Measurements from ENCODE around the gene PLXDC2. TPM values are rescaled to one million over a fixed set of nuclear protein-coding genes. Genes with fewer than 3 reads are reported as not detected.

PLXDC2 gene
- total RNA-seq, 5 donors from 2014 or later (not counting 1 experiment from before 2014, with no cell fraction given): 0.49 to 1.1 (median 0.56) TPM

GRCh38 chr10:19876570-19876969 lies 60.3 kb downstream of the PLXDC2 start:
- no peak overlapping the region for H3K27ac ChIP-seq (ENCODE audit: low read length)
- Mint-ChIP-seq H3K27me3 (no peaks in the 10 kb centered on the region), H3K27ac (no peak overlapping the region), H3K4me3 (no peak overlapping the region), H3K36me3 (no peaks in the 10 kb centered on the region), H3K9me3 (peaks cover 4 to 18% (median 6%) of the 10 kb centered on the region in 3 donors), H3K4me1 (no peaks in the 10 kb centered on the region)
- H3K4me1 ChIP-seq (ENCODE audit: control insufficient read depth in 1 of 2, extremely low read depth in 1 of 2, insufficient read depth in 2 of 2, low read length in 2 of 2): no peaks in the 10 kb centered on the region
- POLR2A ChIA-PET: interaction anchor here (0.6 to 0.7 kb wide), 2 partner anchors 14 to 322 kb away, joined by 3 to 4 read pairs; no protein-coding TSS in a partner anchor
- no peak for ATAC-seq (replicated peaks in 1 of 4)
- WGBS (ENCODE audit: insufficient coverage): no CpG with 5 or more reads among the region's 2 CpGs
- H3K36me3 ChIP-seq (ENCODE audit: control insufficient read depth in 2 of 2, extremely low read depth in 1 of 2, insufficient read depth in 1 of 2, low read length in 1 of 2): no peaks in the 10 kb centered on the region
- CTCF ChIA-PET: interaction anchor here (0.6 kb wide), 2 partner anchors 553 to 634 kb away, joined by 3 to 11 read pairs; no protein-coding TSS in a partner anchor
- DNase-seq: no peak
- H3K27me3 ChIP-seq (replicated peaks in 1 of 2; ENCODE audit: control insufficient read depth in 2 of 2, extremely low read depth in 1 of 2, insufficient read depth in 2 of 2, low read length in 1 of 2): no peaks in the 10 kb centered on the region
- no peak overlapping the region for H3K4me3 ChIP-seq (ENCODE audit: control insufficient read depth in 1 of 2, extremely low read depth in 1 of 2, low read length in 1 of 2)
- H3K9me3 ChIP-seq: no peaks in the 10 kb centered on the region

- H3K4me3 ChIP-seq (ENCODE audit: control insufficient read depth in 1 of 2, extremely low read depth in 1 of 2, low read length in 1 of 2): no peak overlapping the region
- H3K36me3 ChIP-seq (ENCODE audit: control insufficient read depth in 2 of 2, extremely low read depth in 1 of 2, insufficient read depth in 1 of 2, low read length in 1 of 2): no peaks in the 10 kb centered on the region
- no peaks in the 10 kb centered on the region for H3K9me3 ChIP-seq
- Mint-ChIP-seq H3K4me1 (no peaks in the 10 kb centered on the region), H3K9me3 (peaks cover 9 to 17% (median 9%) of the 10 kb centered on the region in 3 donors), H3K36me3 (no peaks in the 10 kb centered on the region), H3K27me3 (no peaks in the 10 kb centered on the region), H3K27ac (no peak overlapping the region), H3K4me3 (no peak overlapping the region)
- DNase-seq (no peak), ATAC-seq (replicated peaks in 1 of 4) (no peak)
- CTCF ChIA-PET: no interaction called here
- H3K27me3 ChIP-seq (replicated peaks in 1 of 2; ENCODE audit: control insufficient read depth in 2 of 2, extremely low read depth in 1 of 2, insufficient read depth in 2 of 2, low read length in 1 of 2): no peaks in the 10 kb centered on the region
- POLR2A ChIA-PET: interaction anchor here in 1 of 2 donors (0.7 kb wide), 1 partner anchor 12 kb away, joined by 3 read pairs; no protein-coding TSS in a partner anchor
- no peaks in the 10 kb centered on the region for H3K4me1 ChIP-seq (ENCODE audit: control insufficient read depth in 1 of 2, extremely low read depth in 1 of 2, insufficient read depth in 2 of 2, low read length in 2 of 2)
- WGBS (ENCODE audit: insufficient coverage): 89% methylated on average over 3 of the region's 8 CpGs
- no peak overlapping the region for H3K27ac ChIP-seq (ENCODE audit: low read length)
These were observed 61.4 kb downstream of the PLXDC2 start for GRCh38 chr10:19877466-19878255.

- CTCF ChIA-PET: interaction anchor here in 1 of 2 donors (0.6 kb wide), 1 partner anchor 271 kb away, joined by 3 read pairs; no protein-coding TSS in a partner anchor
- Histone ChIP-seq H3K9me3 (no peaks in the 10 kb centered on the region), H3K36me3 (ENCODE audit: control insufficient read depth in 2 of 2, extremely low read depth in 1 of 2, insufficient read depth in 1 of 2, low read length in 1 of 2) (no peaks in the 10 kb centered on the region), H3K27ac (ENCODE audit: low read length) (no peak overlapping the region), H3K4me3 (ENCODE audit: control insufficient read depth in 1 of 2, extremely low read depth in 1 of 2, low read length in 1 of 2) (no peak overlapping the region), H3K27me3 (replicated peaks in 1 of 2; ENCODE audit: control insufficient read depth in 2 of 2, extremely low read depth in 1 of 2, insufficient read depth in 2 of 2, low read length in 1 of 2) (no peaks in the 10 kb centered on the region), H3K4me1 (ENCODE audit: control insufficient read depth in 1 of 2, extremely low read depth in 1 of 2, insufficient read depth in 2 of 2, low read length in 2 of 2) (no peaks in the 10 kb centered on the region)
- ATAC-seq (replicated peaks in 1 of 4): no peak
- POLR2A ChIA-PET: no interaction called here
- H3K4me3 Mint-ChIP-seq: no peak overlapping the region
- no peak overlapping the region for H3K27ac Mint-ChIP-seq
- H3K27me3 Mint-ChIP-seq: no peaks in the 10 kb centered on the region
- WGBS (ENCODE audit: insufficient coverage): no CpG with 5 or more reads among the region's 5 CpGs
- peaks cover 9 to 12% (median 9%) of the 10 kb centered on the region in 3 donors for H3K9me3 Mint-ChIP-seq
- H3K36me3 Mint-ChIP-seq: no peaks in the 10 kb centered on the region
- H3K4me1 Mint-ChIP-seq: no peaks in the 10 kb centered on the region
- DNase-seq: no peak
These were observed 66.4 kb downstream of the PLXDC2 start for GRCh38 chr10:19882621-19883020.

GRCh38 chr10:19888061-19888660 lies 71.9 kb downstream of the PLXDC2 start:
- WGBS (ENCODE audit: insufficient coverage): 79% methylated on average over 2 of the region's 3 CpGs
- H3K27me3 ChIP-seq (replicated peaks in 1 of 2; ENCODE audit: control insufficient read depth in 2 of 2, extremely low read depth in 1 of 2, insufficient read depth in 2 of 2, low read length in 1 of 2): no peaks in the 10 kb centered on the region
- H3K9me3 Mint-ChIP-seq: peaks cover 0 to 8% (median 5%) of the 10 kb centered on the region in 3 donors
- H3K4me1 Mint-ChIP-seq: no peaks in the 10 kb centered on the region
- ChIA-PET POLR2A (no interaction called here), CTCF (no interaction called here)
- H3K36me3 ChIP-seq (ENCODE audit: control insufficient read depth in 2 of 2, extremely low read depth in 1 of 2, insufficient read depth in 1 of 2, low read length in 1 of 2): no peaks in the 10 kb centered on the region
- DNase-seq (no peak), ATAC-seq (replicated peaks in 1 of 4) (no peak)
- H3K27ac ChIP-seq (ENCODE audit: low read length): no peak overlapping the region
- H3K27me3 Mint-ChIP-seq: no peaks in the 10 kb centered on the region
- H3K9me3 ChIP-seq: no peaks in the 10 kb centered on the region
- H3K4me1 ChIP-seq (ENCODE audit: control insufficient read depth in 1 of 2, extremely low read depth in 1 of 2, insufficient read depth in 2 of 2, low read length in 2 of 2): no peaks in the 10 kb centered on the region
- no peak overlapping the region for H3K4me3 Mint-ChIP-seq
- H3K36me3 Mint-ChIP-seq: no peaks in the 10 kb centered on the region
- H3K4me3 ChIP-seq (ENCODE audit: control insufficient read depth in 1 of 2, extremely low read depth in 1 of 2, low read length in 1 of 2): no peak overlapping the region
- H3K27ac Mint-ChIP-seq: no peak overlapping the region

GRCh38 chr10:19889256-19889655 lies 73.0 kb downstream of the PLXDC2 start:
- ATAC-seq (replicated peaks in 1 of 4) (no peak), DNase-seq (no peak)
- Histone ChIP-seq H3K36me3 (ENCODE audit: control insufficient read depth in 2 of 2, extremely low read depth in 1 of 2, insufficient read depth in 1 of 2, low read length in 1 of 2) (no peaks in the 10 kb centered on the region), H3K27ac (ENCODE audit: low read length) (no peak overlapping the region), H3K4me3 (ENCODE audit: control insufficient read depth in 1 of 2, extremely low read depth in 1 of 2, low read length in 1 of 2) (no peak overlapping the region), H3K27me3 (replicated peaks in 1 of 2; ENCODE audit: control insufficient read depth in 2 of 2, extremely low read depth in 1 of 2, insufficient read depth in 2 of 2, low read length in 1 of 2) (no peaks in the 10 kb centered on the region), H3K9me3 (no peaks in the 10 kb centered on the region), H3K4me1 (ENCODE audit: control insufficient read depth in 1 of 2, extremely low read depth in 1 of 2, insufficient read depth in 2 of 2, low read length in 2 of 2) (no peaks in the 10 kb centered on the region)
- H3K4me1 Mint-ChIP-seq: no peaks in the 10 kb centered on the region
- H3K36me3 Mint-ChIP-seq: no peaks in the 10 kb centered on the region
- ChIA-PET CTCF (no interaction called here), POLR2A (no interaction called here)
- no peaks in the 10 kb centered on the region for H3K27me3 Mint-ChIP-seq
- peaks cover 0 to 8% (median 5%) of the 10 kb centered on the region in 3 donors for H3K9me3 Mint-ChIP-seq
- H3K4me3 Mint-ChIP-seq: no peak overlapping the region
- 40% methylated on average over 1 of the region's 2 CpGs for WGBS (ENCODE audit: insufficient coverage)
- no peak overlapping the region for H3K27ac Mint-ChIP-seq

- ChIA-PET CTCF (no interaction called here), POLR2A (no interaction called here)
- no peaks in the 10 kb centered on the region for H3K4me1 Mint-ChIP-seq
- Histone ChIP-seq H3K27ac (ENCODE audit: low read length) (no peak overlapping the region), H3K4me3 (ENCODE audit: control insufficient read depth in 1 of 2, extremely low read depth in 1 of 2, low read length in 1 of 2) (no peak overlapping the region), H3K27me3 (replicated peaks in 1 of 2; ENCODE audit: control insufficient read depth in 2 of 2, extremely low read depth in 1 of 2, insufficient read depth in 2 of 2, low read length in 1 of 2) (no peaks in the 10 kb centered on the region), H3K4me1 (ENCODE audit: control insufficient read depth in 1 of 2, extremely low read depth in 1 of 2, insufficient read depth in 2 of 2, low read length in 2 of 2) (no peaks in the 10 kb centered on the region), H3K36me3 (ENCODE audit: control insufficient read depth in 2 of 2, extremely low read depth in 1 of 2, insufficient read depth in 1 of 2, low read length in 1 of 2) (no peaks in the 10 kb centered on the region), H3K9me3 (no peaks in the 10 kb centered on the region)
- no CpG with 5 or more reads among the region's 6 CpGs for WGBS (ENCODE audit: insufficient coverage)
- H3K36me3 Mint-ChIP-seq: no peaks in the 10 kb centered on the region
- no peaks in the 10 kb centered on the region for H3K27me3 Mint-ChIP-seq
- H3K9me3 Mint-ChIP-seq: peaks cover 4 to 13% (median 8%) of the 10 kb centered on the region in 3 donors
- DNase-seq (no peak), ATAC-seq (replicated peaks in 1 of 4) (no peak)
- no peak overlapping the region for H3K27ac Mint-ChIP-seq
- H3K4me3 Mint-ChIP-seq: no peak overlapping the region
These were observed 75.2 kb downstream of the PLXDC2 start for GRCh38 chr10:19891429-19891828.

Data from T-cell (primary cell).